IMR-90 (cell line): ENCODE measurements around the gene ATF7IP2.

Source experiments
- CEBPB ChIP-seq: IDR thresholded peaks from 2 replicates; pipeline ENCODE4 v1.6.1; 2012; ENCODE audit warnings: low read depth, low read length, improper control_type of control experiment
- MAZ ChIP-seq: IDR thresholded peaks from 2 replicates; pipeline ENCODE4 v1.6.1; 2012; ENCODE audit warnings: low read depth, mild to moderate bottlenecking, low read length, improper control_type of control experiment, moderate library complexity, borderline replicate concordance
- MXI1 ChIP-seq: IDR thresholded peaks from 2 replicates; pipeline ENCODE4 v1.6.1; 2012; ENCODE audit warnings: low read depth, mild to moderate bottlenecking, low read length, moderate library complexity, borderline replicate concordance
- NFE2L2 ChIP-seq: fragments of 150-350 bp; IDR thresholded peaks from 2 replicates; pipeline ENCODE4 v1.6.1; 2016; ENCODE audit warnings: low read depth, mild to moderate bottlenecking, low read length
- POLR2A ChIP-seq: IDR thresholded peaks from 2 replicates; pipeline ENCODE4 v1.6.1; 2012; ENCODE audit warnings: mild to moderate bottlenecking, low read depth, low read length
- RAD21 ChIP-seq: IDR thresholded peaks from 2 replicates; pipeline ENCODE4 v1.6.1; 2012; ENCODE audit warnings: low read length, improper control_type of control experiment
- RCOR1 ChIP-seq: IDR thresholded peaks from 2 replicates; pipeline ENCODE4 v1.6.1; 2012; ENCODE audit warnings: mild to moderate bottlenecking, low read length, improper control_type of control experiment; ENCODE audit not compliant: insufficient replicate concordance
- RFX5 ChIP-seq: IDR thresholded peaks from 2 replicates; pipeline ENCODE4 v1.8.0; 2012; ENCODE audit warnings: low read depth, mild to moderate bottlenecking, low read length, moderate library complexity
- SMC3 ChIP-seq: fragments of 150-350 bp; IDR thresholded peaks from 2 replicates; pipeline ENCODE4 v1.6.1; 2016; ENCODE audit warnings: low read depth, mild to moderate bottlenecking, antibody characterized with exemption, low read length, moderate library complexity
- TF ChIP-seq, protein P1 (sequence below): conservative IDR thresholded peaks from 2 replicates; pipeline ENCODE4 v1.5.1; 2012; ENCODE audit warnings: mild to moderate bottlenecking, low read depth, low read length, improper control_type of control experiment
- TF ChIP-seq, protein P2 (sequence below): fragments of 150-350 bp; IDR thresholded peaks from 2 replicates; pipeline ENCODE4 v1.6.1; 2017; ENCODE audit warnings: mild to moderate bottlenecking, antibody characterized with exemption, low read length, low read depth
- TF ChIP-seq, protein P3 (sequence below): fragments of 150-350 bp; IDR thresholded peaks from 2 replicates; pipeline ENCODE4 v1.6.1; 2016; ENCODE audit warnings: low read depth, mild to moderate bottlenecking, low read length, moderate library complexity, borderline replicate concordance

DNA sequence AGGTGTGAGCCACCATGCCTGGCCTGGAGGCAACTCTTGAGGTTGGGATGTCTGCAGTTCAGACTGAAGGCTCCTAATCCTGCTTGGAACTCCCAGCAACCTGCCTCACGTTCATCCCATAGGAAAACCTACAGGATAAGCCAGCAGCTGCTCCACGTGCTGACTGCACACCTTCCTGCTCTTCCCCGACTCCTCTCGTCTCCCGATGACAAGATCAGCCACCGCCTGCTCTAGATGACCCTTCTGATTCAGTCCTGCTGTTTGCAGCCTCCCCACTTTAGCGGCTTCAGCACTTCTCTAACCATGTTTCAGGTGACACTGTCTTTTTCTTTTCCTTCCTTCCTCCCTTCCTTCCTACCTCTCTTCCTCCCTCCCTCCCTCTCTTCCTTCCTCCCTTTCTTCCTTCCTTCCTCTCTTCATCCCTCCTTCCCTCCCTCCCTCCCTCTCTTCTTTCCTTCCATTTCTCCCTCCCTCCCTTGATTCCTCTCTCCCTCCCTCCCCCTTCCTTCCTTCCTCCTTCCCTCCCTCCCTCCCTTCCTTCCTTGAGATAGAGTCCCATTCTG, 132.7 kb downstream of the ATF7IP2 start:
- TF ChIP-seq, protein P1, sequence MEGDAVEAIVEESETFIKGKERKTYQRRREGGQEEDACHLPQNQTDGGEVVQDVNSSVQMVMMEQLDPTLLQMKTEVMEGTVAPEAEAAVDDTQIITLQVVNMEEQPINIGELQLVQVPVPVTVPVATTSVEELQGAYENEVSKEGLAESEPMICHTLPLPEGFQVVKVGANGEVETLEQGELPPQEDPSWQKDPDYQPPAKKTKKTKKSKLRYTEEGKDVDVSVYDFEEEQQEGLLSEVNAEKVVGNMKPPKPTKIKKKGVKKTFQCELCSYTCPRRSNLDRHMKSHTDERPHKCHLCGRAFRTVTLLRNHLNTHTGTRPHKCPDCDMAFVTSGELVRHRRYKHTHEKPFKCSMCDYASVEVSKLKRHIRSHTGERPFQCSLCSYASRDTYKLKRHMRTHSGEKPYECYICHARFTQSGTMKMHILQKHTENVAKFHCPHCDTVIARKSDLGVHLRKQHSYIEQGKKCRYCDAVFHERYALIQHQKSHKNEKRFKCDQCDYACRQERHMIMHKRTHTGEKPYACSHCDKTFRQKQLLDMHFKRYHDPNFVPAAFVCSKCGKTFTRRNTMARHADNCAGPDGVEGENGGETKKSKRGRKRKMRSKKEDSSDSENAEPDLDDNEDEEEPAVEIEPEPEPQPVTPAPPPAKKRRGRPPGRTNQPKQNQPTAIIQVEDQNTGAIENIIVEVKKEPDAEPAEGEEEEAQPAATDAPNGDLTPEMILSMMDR = no peak
- TF ChIP-seq RAD21 (no peak), SMC3 (no peak), POLR2A (no peak), RFX5 (no peak), MXI1 (no peak), CEBPB (no peak), RCOR1 (no peak), MAZ (no peak), NFE2L2 (no peak)
- TF ChIP-seq, protein P2, sequence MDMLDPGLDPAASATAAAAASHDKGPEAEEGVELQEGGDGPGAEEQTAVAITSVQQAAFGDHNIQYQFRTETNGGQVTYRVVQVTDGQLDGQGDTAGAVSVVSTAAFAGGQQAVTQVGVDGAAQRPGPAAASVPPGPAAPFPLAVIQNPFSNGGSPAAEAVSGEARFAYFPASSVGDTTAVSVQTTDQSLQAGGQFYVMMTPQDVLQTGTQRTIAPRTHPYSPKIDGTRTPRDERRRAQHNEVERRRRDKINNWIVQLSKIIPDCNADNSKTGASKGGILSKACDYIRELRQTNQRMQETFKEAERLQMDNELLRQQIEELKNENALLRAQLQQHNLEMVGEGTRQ = no peak
- TF ChIP-seq, protein P3, sequence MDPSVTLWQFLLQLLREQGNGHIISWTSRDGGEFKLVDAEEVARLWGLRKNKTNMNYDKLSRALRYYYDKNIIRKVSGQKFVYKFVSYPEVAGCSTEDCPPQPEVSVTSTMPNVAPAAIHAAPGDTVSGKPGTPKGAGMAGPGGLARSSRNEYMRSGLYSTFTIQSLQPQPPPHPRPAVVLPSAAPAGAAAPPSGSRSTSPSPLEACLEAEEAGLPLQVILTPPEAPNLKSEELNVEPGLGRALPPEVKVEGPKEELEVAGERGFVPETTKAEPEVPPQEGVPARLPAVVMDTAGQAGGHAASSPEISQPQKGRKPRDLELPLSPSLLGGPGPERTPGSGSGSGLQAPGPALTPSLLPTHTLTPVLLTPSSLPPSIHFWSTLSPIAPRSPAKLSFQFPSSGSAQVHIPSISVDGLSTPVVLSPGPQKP = no peak
